Left renal cortex interstitium (tissue), 4 donors: ENCODE measurements around the gene STX7. TPM values are rescaled to one million over a fixed set of nuclear protein-coding genes. Genes with fewer than 3 reads are reported as not detected.

Source experiments
- DNase-seq, 4 donors: peaks; one replicate each; pipeline ENCODE4 v3.0.0-alpha.2; 2013; ENCODE audit warnings: low read depth in 4 of 4, low spot score in 2 of 4, missing footprints in 1 of 4
- polyA plus RNA-seq, 4 donors: library from polyadenylated mRNA; unstranded; fragments of 120-200 nt; gene quantifications; one replicate each; pipeline ENCODE4 v1.2.1, GENCODE V29; 2013; ENCODE audit not compliant: insufficient read length in 4 of 4

Gene STX7
- polyA plus RNA-seq, 4 donors, result 80.2 to 101 (median 86.0) TPM

- DNase-seq, result no peak
Measured at GRCh38 chr6:132506869-132507808, 5.8 kb downstream of the STX7 start.

- no peak for DNase-seq
Measured at GRCh38 chr6:132506461-132506860, 6.5 kb downstream of the STX7 start.

- DNase-seq, result no peak
Measured at GRCh38 chr6:132505158-132505557, 7.8 kb downstream of the STX7 start.

- no peak for DNase-seq
Measured at GRCh38 chr6:132504757-132505156, 8.2 kb downstream of the STX7 start.

- no peak for DNase-seq
Measured at GRCh38 chr6:132499757-132500156, 13.2 kb downstream of the STX7 start.

- DNase-seq, result no peak
Measured at GRCh38 chr6:132498638-132499037, 14.3 kb downstream of the STX7 start.

- DNase-seq, result no peak
Measured at GRCh38 chr6:132496519-132497180, 16.3 kb downstream of the STX7 start.

- no peak for DNase-seq
Measured at GRCh38 chr6:132495604-132496079, 17.3 kb downstream of the STX7 start.

- DNase-seq, result no peak
Measured at GRCh38 chr6:132494954-132495353, 18.0 kb downstream of the STX7 start.

GRCh38 chr6:132491881-132492280 is 21.0 kb downstream of the STX7 start:
- no peak for DNase-seq

- no peak for DNase-seq
Measured at GRCh38 chr6:132491303-132491702, 21.6 kb downstream of the STX7 start.

GRCh38 chr6:132490478-132491204 is 22.3 kb downstream of the STX7 start:
- DNase-seq, result no peak

GRCh38 chr6:132490024-132490423 is 22.9 kb downstream of the STX7 start:
- DNase-seq, result no peak

GRCh38 chr6:132489376-132489775 is 23.5 kb downstream of the STX7 start:
- no peak for DNase-seq

- DNase-seq, result no peak
Measured at GRCh38 chr6:132487762-132488161, 25.2 kb downstream of the STX7 start.

GRCh38 chr6:132484680-132485018 is 28.3 kb downstream of the STX7 start:
- DNase-seq, result no peak

GRCh38 chr6:132483779-132484679 is 28.9 kb downstream of the STX7 start:
- DNase-seq, result peak in 1 of 4 donors; percentile 57

- peak in 1 of 4 donors; percentile 57 for DNase-seq
Measured at GRCh38 chr6:132482581-132482980, 30.3 kb downstream of the STX7 start.

GRCh38 chr6:132481189-132481588 is 31.7 kb downstream of the STX7 start:
- no peak for DNase-seq

- DNase-seq, result no peak
Measured at GRCh38 chr6:132479131-132479530, 33.8 kb downstream of the STX7 start.
